T-helper 2 cell (primary cell): ENCODE data around the gene DNAH9.
A peak's percentile ranks its signal among the peaks of the same experiment; 100 is the strongest.
"Not testable (repeated sequence)": the region's sequence is repeated elsewhere in the genome, so short reads cannot be mapped to it uniquely, and the experiment has no call there.

Source experiments
- DNase-seq, 5 experiments: peaks; one replicate each; pipeline versions ENCODE4 v3.0.0 to v3.0.0-alpha.2; 2012 to 2022

The DNAH9 gene

DNA sequence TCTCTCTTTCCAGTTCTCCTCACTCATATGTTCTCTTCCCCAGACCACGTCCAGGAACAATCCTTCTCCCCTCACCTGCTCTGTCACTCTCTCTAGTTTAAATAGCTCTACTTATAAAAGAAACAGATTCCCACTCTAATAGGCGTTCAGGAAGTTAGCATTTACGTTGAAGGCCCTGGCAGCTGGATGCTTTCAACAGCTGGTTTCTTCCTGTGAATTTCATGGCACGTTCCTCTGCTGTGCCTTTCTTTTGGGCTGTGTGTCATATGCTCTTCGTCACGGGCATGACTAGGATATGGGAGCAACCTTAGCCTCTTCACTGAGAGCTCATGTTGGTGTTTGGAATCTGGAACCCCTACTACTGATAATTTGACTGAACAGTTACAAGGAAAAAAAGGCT is 325.8 kb downstream of the DNAH9 start:
- no peak for DNase-seq

DNA sequence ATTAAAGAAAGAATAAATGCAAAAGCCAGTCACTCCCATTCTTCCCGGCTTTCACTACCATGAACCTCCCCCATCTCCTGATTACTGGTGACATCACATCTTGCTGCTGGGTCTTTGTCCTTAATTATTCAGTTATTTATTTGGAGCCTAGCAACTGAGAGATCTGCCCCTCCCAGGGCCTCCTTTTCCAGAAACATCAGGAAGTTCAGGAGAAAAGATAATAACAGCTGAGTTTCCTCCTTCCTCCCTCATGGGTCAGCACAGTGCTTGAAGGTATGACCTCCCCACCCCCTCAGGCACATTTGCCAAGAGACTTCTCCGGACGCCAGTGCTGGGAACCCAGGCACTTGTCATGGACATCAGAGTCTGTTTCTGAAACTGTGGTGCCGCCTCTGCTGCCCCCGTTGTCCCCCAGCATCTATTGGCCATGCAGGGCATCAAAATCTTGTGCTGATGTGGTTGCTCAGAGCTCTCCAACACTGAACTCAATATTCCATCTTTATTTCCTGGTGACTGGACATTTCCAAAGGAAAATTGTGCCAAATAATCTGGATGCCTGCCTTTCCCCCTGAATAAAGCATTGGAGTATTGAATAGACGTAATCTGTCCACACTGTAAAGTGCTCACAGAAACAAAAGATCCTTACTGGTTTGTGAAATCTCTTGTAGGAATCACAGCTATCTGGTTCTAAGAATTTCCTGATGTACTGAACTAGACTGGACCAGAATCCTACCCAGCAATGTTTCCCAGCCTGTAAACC is 327.2 kb downstream of the DNAH9 start:
- no peak for DNase-seq

DNA sequence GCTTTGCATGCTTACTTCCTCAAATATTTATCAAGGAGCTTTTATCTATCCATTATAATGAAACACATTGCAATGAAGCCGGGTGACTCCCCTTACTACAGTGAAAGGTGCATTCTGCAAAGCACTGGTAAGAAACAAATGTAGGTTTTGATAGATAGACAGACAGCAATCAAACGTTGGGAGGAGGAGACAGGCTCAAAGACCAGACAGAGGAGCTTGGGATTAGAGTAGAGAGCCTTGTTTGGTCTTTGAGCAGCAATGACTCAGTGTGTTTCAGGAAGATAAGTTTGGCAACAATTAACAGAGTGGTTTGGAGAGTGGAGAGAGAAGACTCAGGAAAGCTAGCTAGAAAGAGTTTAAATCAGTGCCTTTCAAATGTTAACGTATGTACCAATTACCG is 330.2 kb downstream of the DNAH9 start:
- DNase-seq: no peak

DNA sequence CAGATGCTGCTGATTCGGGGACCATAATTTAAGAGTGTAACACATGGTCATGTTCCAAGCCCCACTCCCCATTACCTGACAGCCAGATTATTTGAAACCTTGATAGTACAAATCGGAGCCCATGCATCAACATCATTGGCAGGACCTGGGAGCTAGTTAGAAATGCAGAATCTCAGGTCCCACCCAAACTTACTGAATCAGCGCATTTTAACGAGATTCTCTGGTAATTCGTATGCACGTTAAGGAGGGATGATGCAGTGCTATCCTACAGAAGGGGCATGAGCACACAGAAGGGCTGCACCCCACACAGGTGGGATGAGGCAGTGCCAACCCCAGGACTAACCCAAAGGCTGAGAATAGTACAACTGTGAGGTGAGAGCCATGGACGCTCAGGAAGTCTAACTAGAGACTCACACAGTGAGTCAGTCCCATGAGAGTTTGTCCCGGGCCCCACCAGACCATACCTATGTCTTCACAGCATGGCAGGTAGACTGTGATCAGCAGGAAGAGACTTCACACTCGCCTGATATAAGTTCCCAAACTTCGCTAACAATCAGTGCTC is 334.1 kb downstream of the DNAH9 start:
- DNase-seq: no peak

DNA sequence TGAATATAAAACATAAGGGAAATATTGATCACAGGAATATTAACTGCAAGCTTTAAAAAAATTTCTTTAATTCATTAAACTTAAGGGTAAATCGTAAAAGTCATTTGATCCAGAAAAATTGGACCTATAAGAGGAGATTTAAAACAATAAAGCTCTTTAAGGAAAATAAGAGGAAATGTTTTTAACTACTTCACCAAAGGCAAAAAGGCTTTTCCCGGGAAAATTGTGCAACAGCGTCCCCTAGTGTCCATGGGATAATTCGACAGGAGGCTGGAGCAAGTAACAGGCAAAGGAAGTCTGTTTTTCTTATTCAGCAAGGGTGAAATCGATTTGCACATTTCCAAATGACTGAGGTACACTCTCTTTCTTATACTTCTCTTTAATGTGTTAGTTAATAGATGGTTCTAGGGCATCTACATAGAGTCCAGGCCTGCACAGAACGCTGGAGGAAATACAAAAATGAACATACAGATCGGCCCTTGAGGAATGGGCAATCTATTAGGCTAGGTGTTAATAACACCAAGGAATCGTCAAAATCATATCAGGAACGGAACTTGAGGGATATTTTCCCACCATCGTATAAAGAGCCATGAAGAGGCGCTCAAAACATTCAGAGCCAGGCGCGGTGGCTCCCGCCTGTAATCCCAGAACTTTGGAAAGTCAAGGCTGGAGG is 337.6 kb downstream of the DNAH9 start:
- DNase-seq: peak in 1 of 5 experiments; percentile 14

DNA sequence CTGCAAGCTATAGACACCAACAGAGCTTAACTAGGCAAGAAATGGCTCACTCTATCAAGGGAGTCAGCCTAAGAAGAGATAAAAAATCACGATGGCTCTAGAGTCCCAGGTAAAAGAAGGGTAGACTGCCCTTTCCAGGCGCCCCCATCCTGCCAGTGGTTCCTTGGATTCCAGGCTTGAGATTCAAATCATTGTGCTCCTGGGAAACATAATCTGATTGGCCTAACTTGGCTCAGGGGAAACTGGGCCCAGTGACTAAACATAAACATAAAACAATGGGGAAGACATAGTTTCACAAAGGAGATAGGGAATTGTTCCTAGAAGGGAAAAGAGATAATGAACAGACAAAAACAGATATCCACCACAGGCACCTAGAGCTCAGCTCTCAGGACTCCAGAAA is 342.6 kb downstream of the DNAH9 start:
- no peak for DNase-seq

DNA sequence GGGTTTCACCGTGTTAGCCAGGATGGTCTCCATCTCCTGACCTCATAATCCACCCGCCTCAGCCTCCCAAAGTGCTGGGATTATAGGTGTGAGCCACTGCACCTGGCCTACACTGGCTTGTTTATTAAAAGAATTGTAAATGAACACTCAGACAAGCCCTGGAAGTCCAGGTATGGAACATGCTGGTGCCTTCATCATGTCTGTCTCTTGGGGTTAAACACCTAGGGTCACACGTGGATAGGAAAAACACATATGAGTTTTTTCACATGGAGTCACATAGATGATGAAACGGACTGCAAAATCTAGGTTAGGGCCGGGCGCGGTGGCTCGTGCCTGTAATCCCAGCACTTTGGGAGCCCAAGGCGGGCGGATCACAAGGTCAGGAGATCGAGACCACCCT is 344.8 kb downstream of the DNAH9 start:
- not testable (repeated sequence) for DNase-seq

DNA sequence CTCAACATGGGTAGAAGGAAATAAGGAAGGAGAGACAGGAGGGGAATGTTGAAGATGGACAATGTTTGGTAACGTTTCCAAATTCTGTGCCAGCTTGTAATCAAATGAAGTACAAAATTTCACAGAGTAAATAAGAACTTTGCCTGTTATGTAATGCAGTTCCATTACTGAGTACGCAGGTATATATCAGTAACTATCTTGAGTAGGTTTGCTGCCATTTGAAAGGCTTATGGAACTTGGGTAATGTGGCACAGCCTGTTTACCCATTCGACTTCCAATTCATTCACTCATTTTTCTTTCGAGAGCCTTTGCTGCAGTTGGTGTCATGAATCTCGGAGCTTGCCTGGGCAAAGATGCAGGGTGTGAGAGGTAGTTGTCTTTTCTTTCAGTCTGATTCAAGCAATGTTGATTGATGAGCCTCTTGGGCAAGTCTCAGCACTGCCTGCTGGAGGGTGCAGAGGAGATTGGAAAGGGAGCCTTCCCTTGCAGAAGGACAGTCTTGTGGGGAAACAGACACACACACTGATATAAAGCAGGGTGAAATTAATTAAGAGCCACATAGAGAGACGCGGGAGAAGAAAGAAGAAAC is 345.6 kb downstream of the DNAH9 start:
- no peak for DNase-seq

DNA sequence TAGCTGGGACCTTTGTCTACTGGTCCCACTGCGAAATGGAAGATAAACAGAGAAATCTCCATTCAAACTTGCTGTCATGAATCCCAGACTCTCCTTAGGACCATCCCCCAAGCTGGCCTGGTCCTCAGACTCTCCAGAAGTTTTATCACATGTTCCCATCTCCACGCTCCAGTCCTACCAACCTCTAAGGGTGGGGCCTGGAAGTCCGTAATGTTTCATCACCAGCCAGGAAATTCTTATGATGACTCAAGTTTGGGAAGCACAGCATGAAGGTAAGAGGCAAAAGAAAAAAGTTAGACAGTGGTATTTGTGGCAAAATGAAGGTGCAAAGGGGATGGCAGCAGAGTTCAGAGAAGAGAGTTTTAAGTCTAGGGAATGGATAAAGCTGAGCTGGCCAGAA is 346.3 kb downstream of the DNAH9 start:
- DNase-seq: no peak

DNA sequence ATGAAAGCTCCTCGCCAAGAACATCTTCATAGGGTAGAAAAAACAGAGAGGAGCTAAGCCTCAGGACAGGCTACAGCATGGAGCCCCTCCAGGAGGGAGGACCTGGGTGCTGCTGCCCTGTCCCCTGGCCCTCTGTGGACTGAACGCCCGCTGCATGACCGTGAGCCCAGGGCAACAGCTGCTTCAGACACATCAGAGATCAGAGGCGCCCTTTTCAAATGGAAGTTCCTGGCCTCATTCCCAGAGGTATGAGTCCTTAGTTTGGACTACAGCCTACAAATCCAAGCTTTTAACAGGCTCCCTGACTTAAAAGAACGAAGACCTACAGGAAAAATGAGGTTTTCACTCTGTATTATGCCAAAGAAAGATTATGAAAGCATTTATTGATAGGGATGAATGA is 350.5 kb downstream of the DNAH9 start:
- DNase-seq: no peak

DNA sequence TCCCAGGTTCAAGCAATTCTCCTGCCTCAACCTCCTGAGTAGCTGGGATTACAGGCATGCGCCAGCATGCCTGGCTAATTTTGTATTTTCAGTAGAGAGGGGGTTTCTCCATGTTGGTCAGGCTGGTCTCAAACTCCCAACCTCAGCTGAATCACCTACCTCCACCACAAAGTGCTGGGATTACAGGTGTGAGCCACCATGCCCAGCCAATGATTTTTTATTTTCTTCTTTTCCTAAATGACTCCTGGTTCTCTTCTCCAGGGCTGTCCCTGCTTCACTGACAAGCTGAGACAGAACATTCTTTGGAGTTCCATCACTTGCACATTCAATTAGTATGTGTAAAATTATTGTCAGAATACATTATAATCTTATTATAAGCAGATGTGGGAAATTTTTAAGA is 351.3 kb downstream of the DNAH9 start:
- not testable (repeated sequence) for DNase-seq

DNA sequence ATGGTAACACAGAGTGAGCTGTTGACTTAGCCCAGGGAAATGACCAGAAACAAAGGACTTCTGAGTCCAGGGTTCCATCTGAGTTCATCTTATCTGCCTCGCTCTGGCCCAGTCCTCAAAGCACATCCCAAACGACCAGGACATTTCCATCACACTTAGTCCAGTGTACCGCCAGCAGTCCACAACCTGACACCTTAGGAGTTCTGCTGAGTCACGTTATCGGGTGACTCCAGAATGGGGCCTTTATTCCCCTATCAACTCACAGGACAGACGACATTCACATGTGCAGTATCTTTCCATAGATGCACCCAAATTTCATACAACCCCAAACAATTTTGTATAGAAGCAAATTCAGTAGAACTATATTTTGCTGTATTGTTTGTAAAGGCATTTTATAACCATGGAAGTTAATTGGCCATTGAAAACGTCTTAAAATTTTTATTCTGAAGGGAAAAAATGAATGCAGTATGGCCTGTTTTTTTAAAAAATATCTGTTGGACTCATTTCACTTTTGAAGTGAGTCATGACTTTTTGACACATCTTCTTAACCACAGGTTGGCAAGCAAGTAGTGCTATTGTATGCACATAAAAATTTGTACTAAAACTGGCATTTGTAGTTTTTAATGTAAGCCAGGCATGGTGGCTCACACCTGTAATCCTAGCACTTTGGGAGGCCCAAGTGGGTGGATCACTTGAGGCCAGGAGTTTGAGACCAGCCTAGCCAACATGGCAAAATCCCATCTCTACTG is 352.7 kb downstream of the DNAH9 start:
- no peak for DNase-seq

DNA sequence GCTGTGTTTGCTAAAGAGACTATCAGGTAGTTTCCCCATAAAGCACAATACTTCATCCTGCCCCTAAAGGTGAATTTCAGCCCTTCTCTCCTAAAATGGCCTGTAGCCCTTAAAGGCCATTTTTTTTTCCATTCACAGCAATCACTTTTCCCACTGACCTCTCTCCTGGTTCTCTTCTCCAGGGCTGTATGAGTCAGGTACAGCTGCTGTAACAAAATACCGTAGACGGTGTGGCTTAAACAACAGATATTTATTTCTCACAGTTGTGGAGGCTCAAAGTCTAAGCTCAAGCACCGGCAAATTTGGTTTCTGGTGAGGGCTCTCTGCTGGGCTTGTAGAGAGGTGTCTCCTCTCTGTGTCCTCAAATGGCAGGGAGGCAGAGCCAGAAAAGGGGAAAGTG is 354.3 kb downstream of the DNAH9 start:
- DNase-seq: no peak

DNA sequence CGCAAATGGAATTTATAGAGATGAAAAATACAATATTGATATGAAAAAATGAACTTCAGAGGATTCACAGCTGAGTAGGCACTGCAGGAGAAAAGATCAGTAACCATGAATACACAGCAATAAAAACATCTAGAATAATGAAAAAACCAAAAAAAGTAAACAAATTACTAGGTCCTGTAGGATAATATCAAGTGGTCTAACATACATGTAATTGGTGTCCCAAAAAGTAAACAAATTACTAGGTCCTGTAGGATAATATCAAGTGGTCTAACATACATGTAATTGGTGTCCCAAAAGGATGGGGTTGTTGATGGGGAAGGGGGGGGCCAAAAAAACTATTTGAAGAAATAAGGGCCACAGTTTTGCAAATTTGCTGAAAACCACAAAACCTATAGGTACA is 355.7 kb downstream of the DNAH9 start:
- DNase-seq: no peak

DNA sequence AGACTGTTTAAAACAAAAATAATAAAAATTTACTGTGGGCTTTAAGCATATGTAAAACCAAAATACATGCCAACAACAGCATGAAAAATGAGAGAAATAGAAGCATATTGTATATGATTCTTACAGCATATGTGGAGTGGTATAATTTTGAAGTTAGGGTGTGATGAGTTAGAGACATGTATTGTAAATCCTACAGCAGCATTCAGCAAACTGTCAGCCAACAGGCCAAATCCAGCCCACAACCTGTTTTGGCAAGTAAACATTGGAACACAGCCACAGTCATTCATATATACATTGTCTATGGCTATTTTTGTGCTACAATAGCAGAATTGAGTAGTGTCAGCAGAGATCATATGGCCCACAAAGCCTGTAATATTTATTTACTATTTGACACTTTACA is 356.7 kb downstream of the DNAH9 start:
- no peak for DNase-seq

DNA sequence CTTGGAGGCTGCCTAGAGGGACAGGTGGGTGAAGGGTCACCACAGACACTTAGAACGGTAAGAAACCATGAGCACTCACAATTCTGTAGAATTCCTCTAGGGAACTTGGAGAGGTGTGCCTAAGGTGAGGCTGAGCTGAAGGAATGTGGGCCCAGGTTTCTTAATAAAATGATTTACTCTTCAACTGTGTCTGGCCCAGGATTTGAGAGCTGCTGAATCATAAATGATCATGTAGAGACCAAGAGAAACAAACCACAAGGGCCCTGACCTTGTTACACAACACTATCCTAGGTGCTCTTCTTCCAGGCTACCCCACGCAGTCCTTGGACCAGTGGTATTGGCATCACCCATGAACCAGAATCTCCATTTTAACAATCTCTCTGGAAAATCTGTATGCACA is 371.3 kb downstream of the DNAH9 start:
- no peak for DNase-seq

DNA sequence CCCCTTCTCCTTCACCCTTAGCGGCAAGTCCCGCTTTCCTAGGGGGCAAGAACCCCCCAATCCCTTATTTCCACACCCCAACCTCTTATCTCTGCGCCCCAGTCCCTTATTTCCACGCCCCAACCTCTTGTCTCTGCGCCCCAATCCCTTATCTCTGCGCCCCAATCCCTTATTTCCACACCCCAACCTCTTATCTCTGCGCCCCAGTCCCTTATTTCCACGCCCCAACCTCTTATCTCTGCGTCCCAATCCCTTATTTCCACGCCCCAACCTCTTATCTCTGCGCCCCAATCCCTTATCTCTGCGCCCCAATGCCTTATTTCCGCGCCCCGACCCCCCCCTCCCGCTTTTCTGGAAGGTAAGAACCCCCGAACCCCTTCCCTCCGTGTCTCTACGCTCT is 374.5 kb downstream of the DNAH9 start:
- DNase-seq: not testable (repeated sequence)

DNA sequence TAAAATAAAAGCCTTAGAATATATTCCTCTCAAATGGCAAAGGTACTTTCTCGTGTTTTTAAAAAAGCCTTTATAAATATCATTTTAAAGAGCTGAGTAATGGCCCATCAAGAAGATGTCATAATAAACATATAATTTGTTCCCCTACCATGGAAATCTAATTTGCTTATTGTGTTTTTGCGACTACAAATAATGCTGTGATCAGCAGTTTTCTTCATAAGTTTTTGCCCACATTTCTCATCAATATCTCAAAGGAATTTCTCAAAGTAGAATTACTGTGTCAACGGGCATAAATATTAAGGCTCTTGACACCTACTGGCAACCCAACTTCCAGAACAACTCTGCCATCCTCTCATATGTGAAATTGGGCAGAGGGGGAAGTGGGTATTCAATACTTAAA is 381.5 kb downstream of the DNAH9 start:
- DNase-seq: no peak

DNA sequence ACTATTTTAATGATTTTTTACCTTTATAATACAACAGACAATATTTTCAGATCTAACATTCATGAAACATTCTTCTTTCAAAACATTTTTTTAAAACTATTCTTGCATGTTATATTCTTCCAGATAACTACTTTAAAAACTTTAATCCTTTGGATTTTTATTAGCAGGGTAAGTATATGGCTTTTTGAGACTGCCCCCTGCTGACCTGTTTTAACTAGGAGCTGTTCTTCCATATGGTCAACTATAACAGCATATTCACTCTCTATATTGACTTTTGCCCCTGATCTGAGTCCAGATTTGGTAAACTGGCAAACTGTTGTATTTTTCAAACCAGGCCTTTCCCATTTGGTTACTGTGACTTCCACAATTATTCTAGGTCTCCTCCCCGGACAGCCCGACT is 382.5 kb downstream of the DNAH9 start:
- DNase-seq: no peak

DNA sequence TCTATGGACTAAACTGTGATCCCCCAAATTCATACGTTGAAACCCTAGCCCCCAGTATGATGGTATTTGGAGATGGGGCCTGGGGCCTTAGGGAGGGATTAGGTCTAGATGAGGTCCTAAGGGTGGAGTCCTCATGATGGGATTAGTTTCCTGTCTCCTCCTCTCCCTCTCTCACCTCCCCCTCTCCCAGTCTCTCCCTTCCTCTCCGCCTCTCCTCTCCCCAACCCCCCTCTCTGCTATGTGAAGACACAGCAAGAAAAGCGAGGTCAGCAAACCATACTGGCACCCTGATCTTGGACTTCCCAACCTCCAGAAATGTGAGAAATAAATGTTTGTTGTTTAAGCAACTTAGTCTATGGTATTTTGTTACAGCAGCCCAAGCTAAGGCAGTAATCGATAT is 383.6 kb downstream of the DNAH9 start:
- DNase-seq: no peak

DNA sequence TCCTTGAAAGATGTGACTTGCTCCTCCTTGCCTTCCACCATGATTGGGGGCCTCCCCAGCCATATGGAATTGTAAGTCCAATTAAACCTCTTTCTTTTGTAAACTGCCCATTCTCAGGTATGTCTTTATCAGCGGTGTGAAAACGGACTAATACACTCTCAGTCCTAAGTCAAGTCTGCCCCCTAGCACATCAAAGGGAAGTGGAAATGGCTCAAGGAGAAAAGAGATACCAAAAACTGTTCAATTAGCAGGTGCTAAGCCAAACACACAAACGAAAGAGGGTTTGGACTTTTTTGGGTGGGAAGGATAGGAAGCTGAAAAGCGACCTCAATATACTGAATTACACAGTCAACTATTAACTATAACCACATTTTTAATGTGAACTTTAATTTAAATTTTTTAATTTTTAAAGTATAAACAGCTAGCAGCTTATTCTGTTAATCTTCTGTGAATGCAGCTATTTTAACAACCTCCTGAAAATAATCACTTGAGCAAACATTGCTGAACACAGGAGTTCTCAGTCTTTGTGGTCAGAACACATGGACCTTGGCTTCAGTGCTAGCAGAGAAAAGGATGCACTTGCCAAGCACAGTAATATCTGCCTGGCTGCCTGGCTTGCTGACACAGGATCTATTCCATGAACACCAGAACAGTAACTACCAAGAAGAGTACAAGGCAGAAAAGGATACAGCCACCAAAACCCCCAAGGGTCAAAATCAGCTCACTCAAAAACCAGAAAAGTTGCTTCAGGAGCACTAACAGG is 388.1 kb downstream of the DNAH9 start:
- no peak for DNase-seq

DNA sequence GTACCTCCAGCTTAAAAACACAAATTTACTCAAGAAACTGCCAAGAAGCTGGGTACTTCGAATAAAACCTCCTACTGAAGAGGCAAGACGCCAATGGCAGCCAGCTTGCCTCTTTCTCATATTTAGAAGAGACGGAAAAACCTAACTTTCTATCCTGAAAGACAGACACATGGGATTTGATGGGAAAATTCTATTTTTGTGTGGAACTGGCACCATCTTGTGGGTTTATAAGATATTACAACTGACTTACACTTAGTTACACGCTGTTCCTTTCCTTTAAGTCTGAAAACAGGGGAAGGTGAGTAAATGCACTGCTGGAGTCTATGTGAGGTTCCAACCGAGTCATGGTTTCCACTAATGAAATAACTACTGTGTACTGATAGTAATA is 388.7 kb downstream of the DNAH9 start:
- no peak for DNase-seq
